ENCODE measurements around the gene DCTN1.
"Not testable (repeated sequence)": the region's sequence is repeated elsewhere in the genome, so short reads cannot be mapped to it uniquely, and the experiment has no call there.

Gene DCTN1

GRCh38 chr2:74349889-74350288 lies 30.2 kb downstream of the DCTN1 start:
- H3K27me3 ChIP-seq (replicated peaks; ENCODE audit: control insufficient read depth, insufficient read depth, low read length), result no peaks in the 10 kb centered on the region
- DNase-seq (ENCODE audit: extremely low read depth, insufficient read length), result no peak
- no peak overlapping the region for H3K4me3 ChIP-seq (replicated peaks; ENCODE audit: low read depth, low read length)
- H3K36me3 ChIP-seq (ENCODE audit: control insufficient read depth, insufficient read depth, low read length), result no peaks in the 10 kb centered on the region
- no peak for TF ChIP-seq CTCF (IDR thresholded peaks at IDR 0.05; ENCODE audit: insufficient read depth, low read length, poor library complexity, severe bottlenecking)

- no peak for TF ChIP-seq CTCF (IDR thresholded peaks at IDR 0.05; ENCODE audit: insufficient read depth, low read length, poor library complexity, severe bottlenecking)
- no peak for DNase-seq (ENCODE audit: extremely low read depth, insufficient read length)
- no peak overlapping the region for H3K4me3 ChIP-seq (replicated peaks; ENCODE audit: low read depth, low read length)
- H3K27me3 ChIP-seq (replicated peaks; ENCODE audit: control insufficient read depth, insufficient read depth, low read length), result no peaks in the 10 kb centered on the region
- H3K36me3 ChIP-seq (ENCODE audit: control insufficient read depth, insufficient read depth, low read length), result no peaks in the 10 kb centered on the region
Observed at GRCh38 chr2:74347742-74348141, 32.4 kb downstream of the DCTN1 start.

GRCh38 chr2:74347303-74347702 lies 32.8 kb downstream of the DCTN1 start:
- Histone ChIP-seq H3K4me3 (replicated peaks; ENCODE audit: low read depth, low read length) (no peak overlapping the region), H3K27me3 (replicated peaks; ENCODE audit: control insufficient read depth, insufficient read depth, low read length) (no peaks in the 10 kb centered on the region), H3K36me3 (ENCODE audit: control insufficient read depth, insufficient read depth, low read length) (no peaks in the 10 kb centered on the region)
- TF ChIP-seq CTCF (IDR thresholded peaks at IDR 0.05; ENCODE audit: insufficient read depth, low read length, poor library complexity, severe bottlenecking), result no peak
- no peak for DNase-seq (ENCODE audit: extremely low read depth, insufficient read length)

GRCh38 chr2:74345272-74345943 lies 34.7 kb downstream of the DCTN1 start:
- Histone ChIP-seq H3K36me3 (ENCODE audit: control insufficient read depth, insufficient read depth, low read length) (no peaks in the 10 kb centered on the region), H3K4me3 (replicated peaks; ENCODE audit: low read depth, low read length) (no peak overlapping the region), H3K27me3 (replicated peaks; ENCODE audit: control insufficient read depth, insufficient read depth, low read length) (no peaks in the 10 kb centered on the region)
- DNase-seq (ENCODE audit: extremely low read depth, insufficient read length), result no peak
- no peak for TF ChIP-seq CTCF (IDR thresholded peaks at IDR 0.05; ENCODE audit: insufficient read depth, low read length, poor library complexity, severe bottlenecking)

GRCh38 chr2:74343316-74343715 lies 36.8 kb downstream of the DCTN1 start, which contains the start of gene SLC4A5:
SLC4A5 (minus strand) TSS chr2:74343416; CDS start chr2:74315023, 28,393 bp downstream.
- Histone ChIP-seq H3K4me3 (replicated peaks; ENCODE audit: low read depth, low read length) (no peak within 1 kb of the TSS), H3K27me3 (replicated peaks; ENCODE audit: control insufficient read depth, insufficient read depth, low read length) (no peaks in the 10 kb centered on the region), H3K36me3 (ENCODE audit: control insufficient read depth, insufficient read depth, low read length) (no peaks in the 10 kb centered on the region)
- no peak for DNase-seq (ENCODE audit: extremely low read depth, insufficient read length)
- no peak for TF ChIP-seq CTCF (IDR thresholded peaks at IDR 0.05; ENCODE audit: insufficient read depth, low read length, poor library complexity, severe bottlenecking)

- not testable (repeated sequence) for DNase-seq (ENCODE audit: extremely low read depth, insufficient read length); H3K4me3 ChIP-seq (replicated peaks; ENCODE audit: low read depth, low read length); H3K27me3 ChIP-seq (replicated peaks; ENCODE audit: control insufficient read depth, insufficient read depth, low read length); H3K36me3 ChIP-seq (ENCODE audit: control insufficient read depth, insufficient read depth, low read length)
Observed at GRCh38 chr2:74336227-74336626, 43.9 kb downstream of the DCTN1 start.

All from GM06990 (cell line).